GM18498 (cell line): ENCODE data around the gene LHX1.

Experiments
- ATAC-seq: cut with Tn5 transposase; IDR thresholded peaks from one replicate; pipeline ENCODE4 v1.9.1; 2021; ENCODE audit warnings: mild to moderate bottlenecking, moderate library complexity; ENCODE audit not compliant: unreplicated experiment

The LHX1 gene

DNA sequence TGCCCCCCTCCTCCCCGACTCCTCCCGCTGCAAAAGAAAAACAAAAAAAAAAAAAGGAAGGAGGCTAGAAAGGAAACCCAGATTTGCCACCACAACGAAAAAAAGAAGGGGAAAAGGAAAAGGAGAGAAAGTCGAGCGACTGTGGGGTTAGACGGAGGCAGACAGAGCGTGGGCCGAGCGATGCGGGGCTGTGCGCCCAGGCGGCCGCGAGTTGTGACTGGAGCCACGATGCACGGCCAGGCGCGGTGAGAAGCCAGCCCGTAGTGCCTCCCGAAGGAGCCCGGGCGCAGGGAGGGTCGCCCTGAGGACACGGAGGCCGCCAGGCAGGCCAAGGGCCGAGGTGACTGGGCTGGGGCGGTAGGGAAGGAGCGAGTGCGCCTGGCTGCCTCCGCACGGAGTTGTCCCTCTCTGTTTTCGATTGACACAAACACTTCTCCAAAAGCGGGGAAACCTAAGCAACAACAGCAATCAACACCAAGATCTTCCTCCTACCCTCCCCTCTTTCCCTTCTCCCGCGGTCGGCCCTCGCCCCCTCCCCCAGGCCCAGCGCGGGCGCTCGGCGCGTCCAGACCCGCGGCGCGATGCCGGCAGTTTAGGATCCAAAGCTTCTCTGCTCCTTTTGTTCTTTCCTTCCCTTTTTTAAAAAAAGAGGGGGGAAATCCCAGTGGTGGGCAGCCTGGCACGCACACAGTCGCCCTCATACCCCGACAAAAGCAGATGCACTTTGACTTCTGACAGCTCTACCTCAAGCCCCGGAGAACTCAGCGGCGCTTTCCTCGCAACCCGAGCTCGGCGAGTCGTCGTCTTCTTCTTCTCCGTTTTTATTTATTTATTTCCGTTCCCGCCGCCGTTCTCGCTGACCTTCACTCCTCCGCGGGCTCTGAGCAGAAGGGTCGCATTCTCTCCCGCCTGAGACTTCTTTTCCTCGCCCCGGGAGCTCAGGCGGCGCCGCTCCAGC, at the start of gene LHX1:
Gene LHX1 (plus strand): TSS at position 475 of the 958 bp plus-strand sequence. CDS start 723 bp downstream, outside the sequence.
- ATAC-seq: no peak

DNA sequence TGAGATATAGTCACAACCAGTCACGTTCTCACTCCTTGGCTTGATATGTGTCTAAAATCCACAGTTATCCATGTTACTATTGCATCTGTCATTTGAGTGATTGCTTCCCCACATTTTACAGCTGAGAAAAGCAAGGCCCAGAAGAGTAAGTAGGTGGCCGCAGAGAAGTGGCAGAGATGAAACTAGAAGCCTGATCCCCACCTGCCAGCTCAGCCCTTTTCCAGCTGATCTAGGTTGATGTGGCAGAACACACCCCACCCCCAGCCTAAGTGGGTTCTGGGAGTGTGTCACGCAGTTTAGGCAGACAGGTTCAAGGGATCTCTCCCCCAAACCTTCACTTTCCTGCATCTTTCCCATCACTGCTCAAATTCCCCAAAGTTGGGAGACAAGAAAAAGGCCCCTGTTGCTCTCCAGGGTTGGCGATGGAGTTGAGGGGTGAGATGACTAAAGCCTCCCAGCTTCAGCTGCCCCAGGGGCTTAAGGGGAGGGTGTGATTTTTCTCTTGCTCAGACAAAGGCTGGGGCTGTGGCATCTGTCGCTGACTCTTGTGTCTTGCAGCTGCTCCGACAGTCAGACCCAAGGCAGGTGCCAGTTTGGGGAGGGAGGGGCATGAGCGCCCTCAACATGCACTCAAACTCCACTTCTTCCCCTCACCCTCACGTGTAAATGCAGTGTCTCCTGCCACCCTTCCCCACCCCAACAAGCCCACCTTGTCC, 48.9 kb upstream of the LHX1 start:
- ATAC-seq: no peak

- no peak for ATAC-seq
These were observed 47.4 kb upstream of the LHX1 start for GRCh38 chr17:36889770-36890349.

DNA sequence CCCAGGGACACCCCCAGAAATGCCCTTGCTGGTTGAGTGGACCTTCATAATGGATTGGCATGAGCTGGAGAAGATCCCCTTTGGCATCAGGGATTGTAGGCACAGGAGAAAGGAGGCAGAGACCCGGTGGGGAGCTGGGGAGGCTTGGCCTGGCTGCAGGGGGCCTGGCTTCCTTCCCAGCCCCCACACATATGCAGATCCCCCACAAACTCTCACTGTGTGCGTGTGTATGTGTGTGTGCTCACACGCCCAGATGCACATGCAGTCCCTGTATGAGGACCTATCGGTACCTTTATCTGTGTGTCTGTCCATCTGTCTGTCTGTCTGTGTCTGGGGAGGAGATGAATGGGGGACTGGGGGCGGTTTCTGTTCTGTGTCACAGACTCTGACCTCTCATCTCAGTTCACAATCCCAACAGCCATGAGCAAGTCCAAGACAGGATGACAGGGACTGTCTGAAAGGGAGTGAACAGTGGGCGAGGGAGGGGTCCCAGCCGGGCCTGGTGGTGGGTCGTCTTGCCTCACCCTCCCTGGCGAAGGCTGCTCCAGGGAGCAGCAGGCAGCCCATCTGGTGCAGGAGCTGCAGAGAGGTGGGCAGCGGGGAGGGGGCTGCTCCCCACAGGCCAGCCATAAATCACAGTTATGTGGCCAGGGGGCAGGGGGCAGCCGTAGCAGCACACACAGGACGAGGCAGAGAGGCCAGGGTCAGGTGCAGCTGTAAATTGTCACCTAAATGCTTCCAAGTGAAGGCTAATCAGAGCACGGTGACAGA, 46.7 kb upstream of the LHX1 start:
- no peak for ATAC-seq

DNA sequence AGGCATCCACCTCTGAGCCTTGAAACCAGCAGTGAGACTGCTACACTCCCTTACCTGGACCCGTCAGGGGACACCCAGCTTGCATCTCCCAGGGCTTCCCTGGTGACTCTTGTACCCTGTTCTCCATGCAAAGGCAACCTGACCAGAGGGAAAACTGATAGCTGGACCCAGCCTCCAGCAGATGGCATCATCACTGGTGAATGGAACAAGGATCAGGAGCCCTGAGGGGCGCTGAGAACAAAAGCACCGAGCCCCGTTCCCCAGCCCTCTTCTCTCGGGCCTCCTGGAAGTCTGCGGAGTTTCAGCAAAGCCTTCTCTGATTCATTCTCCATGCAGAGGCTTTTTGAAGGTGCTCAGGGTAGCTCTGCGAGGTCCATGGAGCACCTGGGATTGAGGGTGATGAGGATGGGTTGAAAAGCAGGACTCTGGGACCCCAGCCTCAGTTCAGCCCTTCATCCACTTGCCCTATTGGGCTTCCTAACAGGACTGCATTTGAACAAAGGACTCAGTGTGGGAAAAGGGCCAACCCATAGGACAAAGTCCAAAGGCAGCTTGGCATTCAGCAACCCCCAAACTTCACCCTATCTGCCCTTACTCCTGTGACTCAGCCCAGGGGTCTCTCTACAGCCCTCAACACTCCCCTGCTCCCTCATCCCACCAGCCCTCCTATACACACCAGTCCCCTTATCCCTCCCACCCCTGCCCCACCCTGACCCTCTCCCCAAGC, 45.0 kb upstream of the LHX1 start:
- no peak for ATAC-seq

DNA sequence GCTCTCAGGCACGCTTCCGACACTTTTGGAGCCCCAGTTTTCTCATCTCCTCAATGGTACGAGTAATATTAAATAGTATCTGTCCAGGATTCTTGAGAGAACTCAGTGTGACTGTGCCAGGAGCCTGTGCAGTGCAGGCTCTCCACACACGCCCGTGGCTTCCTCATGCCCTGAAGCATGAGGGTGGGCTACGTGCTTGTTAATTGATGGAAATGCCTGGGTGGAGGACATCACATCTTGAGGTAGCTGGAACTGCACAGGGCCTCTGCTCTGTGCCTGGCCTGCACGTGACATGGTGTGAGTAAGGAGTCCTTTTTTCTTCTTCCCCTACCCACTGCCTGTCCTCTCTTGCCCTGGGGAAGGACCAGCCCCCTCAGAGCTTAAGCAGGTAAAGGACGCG, 43.1 kb upstream of the LHX1 start:
- ATAC-seq: no peak

GRCh38 chr17:36894925-36895324, 42.4 kb upstream of the LHX1 start:
- no peak for ATAC-seq

DNA sequence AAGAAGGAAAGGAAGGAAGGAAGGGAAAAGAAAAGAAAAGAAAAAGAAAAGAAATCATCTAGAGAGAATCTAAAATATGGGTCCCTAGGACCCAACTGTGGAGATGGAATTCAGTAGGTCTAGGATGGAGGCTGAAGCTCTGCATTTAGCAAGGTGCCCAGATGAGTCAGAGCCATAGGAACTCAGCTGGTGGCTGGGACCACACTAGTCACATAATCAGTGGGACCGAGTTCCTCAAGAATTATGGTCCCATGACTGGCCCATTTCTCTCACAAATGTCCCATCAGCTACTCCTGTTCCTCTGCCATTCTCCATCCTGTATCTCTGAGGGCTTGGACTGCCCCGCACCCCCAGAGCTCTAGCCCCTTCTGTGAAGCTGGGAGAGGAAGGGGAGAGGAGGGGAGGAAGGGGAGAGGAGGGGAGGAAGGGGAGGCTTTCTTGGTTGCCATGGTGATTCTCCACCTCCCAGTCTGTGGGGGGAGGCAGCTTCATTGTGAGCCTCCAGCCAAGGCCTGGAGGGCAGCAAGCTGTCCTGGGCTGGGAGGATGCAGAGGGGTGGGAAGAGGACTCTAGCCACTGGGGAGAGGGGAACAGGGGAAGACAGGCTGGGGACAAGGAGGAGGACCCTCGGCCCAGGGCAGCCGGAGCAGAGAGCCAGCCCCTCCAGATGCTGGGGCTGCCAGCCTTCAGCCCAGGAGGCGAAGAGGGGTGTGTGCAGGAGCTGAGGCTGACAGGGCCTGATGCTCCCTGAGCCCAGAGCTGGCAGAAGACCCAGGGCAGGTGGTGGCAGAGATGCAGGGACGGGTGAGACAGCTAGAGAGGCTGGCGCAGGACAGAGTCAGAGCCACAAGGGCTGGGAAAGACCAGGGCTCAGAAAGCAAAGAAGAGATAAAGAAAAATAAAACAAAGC, 37.8 kb upstream of the LHX1 start:
- ATAC-seq: no peak

DNA sequence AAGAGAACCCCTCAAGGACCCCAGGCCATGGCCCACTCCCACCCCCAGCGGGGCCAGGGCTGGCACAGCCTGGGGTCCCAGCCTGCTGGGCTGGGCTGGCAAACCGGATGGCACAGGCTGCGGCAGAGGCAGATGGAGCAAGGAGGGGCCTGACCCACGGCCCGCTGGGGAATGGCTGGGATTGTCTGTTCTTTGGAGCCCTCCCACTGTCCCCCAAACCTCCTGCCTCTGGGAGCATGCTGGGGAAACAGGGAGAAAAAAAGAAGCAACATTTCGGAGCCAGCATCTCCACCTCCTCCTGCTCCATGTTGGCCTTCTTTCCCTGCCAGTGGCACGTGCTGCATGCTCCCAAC, 37.1 kb upstream of the LHX1 start:
- ATAC-seq: no peak

DNA sequence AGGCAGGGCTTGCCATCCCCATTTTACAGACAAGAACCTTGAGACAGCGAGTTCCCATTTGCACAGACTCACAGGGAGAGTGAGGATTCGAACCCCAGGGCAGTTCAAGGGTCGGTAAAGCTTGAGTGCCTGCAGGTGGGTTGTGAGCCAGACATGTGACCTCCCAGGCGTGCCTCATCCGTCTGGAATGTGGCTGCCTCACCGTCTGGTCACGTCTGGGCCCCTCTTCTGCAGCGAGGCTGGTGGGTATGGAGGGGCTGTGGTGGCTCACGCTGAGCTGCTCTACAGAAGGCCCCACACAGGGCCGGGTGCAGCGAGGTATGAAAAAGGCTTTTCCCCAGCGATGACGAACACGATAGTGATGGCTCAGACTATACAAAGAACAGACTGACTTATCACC, 35.8 kb upstream of the LHX1 start:
- ATAC-seq: no peak

DNA sequence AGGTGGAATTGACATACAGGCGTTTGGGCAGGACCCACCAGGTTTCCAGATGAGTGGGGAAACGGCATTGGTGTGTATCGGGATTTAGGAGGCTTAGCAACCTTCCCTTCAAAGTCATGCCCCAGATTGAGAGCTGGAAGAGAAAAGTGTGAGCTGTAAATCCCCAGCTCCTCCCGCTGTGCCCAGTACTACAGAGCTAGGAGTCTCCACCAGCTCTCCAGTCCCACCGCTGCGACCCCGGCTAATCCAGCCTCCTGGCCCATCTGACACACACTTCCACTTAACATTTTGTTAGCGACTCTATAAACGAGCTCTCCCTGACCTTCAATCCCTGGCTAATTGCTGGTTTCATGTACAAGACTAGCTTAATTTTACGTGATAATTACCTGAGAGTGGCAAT, 29.9 kb upstream of the LHX1 start:
- no peak for ATAC-seq

DNA sequence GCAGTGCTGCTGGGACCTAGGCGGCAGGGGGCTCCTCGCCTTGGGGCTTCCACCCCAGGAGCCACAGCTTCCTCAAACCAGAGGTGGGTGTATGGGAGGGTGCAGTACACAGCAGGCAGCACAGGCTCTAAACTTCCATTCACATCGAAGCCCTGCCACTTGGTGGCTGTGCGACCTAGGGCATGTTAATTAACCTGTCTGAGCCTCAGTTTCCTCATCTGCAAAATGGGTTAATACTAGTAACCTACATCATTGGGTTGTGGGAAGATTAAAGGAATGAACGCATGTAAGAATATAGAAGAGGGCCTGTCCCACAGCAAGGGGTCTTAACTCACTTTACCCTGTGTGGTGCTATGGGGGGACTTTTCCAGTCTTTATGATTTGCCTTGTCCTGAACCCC, 26.8 kb upstream of the LHX1 start:
- no peak for ATAC-seq

GRCh38 chr17:36911001-36911400, 26.3 kb upstream of the LHX1 start:
- no peak for ATAC-seq

DNA sequence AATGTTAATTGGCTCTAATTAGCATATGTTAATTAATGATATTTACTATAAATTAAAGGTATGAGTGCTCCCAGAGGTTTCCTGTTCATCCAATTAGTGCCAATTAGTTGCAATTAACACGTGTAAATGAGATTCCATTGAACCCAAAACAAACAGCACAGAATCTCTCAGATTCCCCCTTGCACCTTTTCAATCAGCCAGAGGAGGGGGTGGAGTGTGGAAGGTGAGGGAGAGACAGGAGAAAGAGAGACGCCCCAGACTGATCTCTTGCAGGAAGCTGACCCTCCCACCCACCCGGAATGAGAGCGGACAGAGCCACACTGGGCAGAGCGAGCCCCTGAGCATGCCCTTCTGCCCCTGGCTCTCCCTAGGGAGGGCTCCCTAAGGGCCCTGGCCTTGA, 24.1 kb upstream of the LHX1 start:
- no peak for ATAC-seq

DNA sequence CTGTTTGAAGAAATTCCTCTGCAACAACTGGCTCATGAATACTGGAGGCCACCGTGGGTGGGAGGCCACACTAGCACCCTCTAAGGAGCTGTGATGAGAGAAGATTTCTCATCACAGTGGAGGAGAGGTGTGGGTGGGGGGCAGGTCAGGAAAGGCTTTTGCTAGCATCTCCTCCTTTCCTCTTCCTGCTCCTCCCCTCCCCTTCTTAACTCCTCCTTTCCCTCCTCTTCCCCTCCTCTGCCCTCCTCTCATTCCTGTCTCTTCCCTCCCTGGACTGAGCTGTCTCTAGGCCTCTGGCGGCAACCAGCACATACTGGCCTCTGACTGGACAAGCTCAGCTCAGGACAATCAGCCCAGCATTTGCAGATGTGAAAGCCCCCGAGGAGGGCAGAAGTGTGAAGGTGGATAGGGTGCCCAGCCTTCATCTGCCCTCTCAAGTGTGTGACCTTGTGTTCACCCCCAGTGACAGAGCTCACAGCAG, 19.0 kb upstream of the LHX1 start:
- ATAC-seq: no peak

DNA sequence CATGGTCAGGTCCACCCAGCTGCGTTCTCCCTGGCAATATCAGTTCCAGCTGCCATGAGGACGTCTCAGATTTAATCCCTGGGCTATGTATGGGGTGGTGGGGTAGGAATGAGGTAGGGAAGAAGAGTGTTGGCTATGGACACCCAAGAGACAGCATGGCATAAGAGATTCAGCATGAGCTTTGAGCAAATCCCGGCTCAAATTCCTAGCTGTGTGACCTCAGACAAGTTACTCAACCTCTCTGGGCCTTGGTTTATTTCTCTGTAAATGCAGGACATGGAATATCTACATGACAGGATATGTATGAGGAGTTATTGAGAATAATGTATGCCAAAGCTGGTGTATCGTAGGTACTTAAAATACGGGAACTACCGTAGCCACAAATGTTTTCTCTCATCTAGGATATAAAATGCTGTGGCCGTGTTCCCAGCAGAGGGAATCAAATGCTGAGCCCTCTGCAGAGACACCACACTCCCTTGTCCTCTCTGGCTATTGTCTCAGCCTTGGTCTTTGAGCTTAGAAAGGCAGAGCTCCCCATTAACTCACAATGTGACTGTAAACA, 17.8 kb upstream of the LHX1 start:
- ATAC-seq: no peak

DNA sequence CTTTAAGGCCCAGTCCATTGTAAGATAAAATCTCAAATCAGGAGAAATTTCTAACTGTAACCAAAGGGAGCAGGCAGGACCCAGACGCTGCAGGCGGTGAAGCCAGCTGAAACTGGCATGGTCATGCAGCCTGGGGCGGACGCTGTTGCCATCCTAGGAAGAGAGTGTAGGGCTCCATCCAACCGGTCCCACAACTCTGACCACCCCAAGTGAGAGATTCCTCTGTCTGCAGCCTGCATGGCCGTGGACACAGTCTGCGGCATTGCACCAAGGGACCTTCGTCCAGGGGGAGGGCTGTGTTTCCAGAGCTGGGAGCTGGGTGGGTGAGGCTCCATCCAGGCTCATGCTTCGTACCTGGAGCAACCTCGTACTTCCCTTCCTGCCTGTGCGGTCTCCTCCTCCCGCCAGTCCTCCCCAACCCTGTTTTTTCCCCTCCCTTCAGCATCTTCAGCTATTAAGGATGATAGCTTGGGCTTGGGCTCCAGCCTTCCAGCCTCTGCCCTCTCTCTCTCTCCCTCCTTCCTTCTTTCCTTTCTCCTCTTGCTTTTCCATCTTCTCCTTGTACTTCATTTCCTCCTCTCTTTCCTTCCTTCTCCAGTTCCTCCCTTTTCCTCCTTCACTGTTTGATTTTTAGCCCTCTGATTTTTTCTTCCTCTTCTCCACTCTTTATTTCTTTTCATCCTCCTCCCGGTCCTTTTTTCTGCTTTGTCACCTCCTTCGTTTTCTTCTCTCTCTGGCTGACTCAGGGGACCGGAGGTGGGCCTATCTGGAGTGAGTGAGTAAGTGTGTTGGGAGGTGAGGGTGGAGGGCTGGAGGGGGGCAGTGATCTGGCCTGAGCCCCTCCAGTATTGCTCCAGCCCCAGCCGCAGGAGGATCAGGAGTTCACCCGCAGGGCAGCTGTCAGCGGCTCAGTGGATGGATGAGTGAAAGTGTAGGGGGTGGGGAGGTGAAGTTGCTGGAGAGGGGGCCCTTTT, 17.0 kb upstream of the LHX1 start:
- no peak for ATAC-seq
